HepG2 (cell line): ENCODE results near the gene TPP2.

Experiments
- ATF3 ChIP-seq: sonication (generic); formaldehyde crosslinking; IDR thresholded peaks from 2 replicates; pipeline ENCODE4 v1.4.0; 2020; ENCODE audit warnings: missing genetic modification reagents
- CEBPB ChIP-seq: IDR thresholded peaks from 2 replicates; pipeline ENCODE4 v1.6.1; 2011; ENCODE audit warnings: low read depth, low read length, improper control_type of control experiment, borderline replicate concordance
- CTCF ChIP-seq: sonication (generic); formaldehyde crosslinking; IDR thresholded peaks from 2 replicates; pipeline ENCODE4 v1.5.0; 2020; ENCODE audit warnings: mild to moderate bottlenecking, missing genetic modification reagents, moderate library complexity
- EZH2 ChIP-seq: conservative IDR thresholded peaks from 2 replicates; pipeline ENCODE4 v1.6.1; 2012; ENCODE audit warnings: mild to moderate bottlenecking, low read depth, low read length, moderate library complexity
- POLR2AphosphoS5 ChIP-seq: IDR thresholded peaks from 2 replicates; pipeline ENCODE4 v1.6.1; 2012; ENCODE audit warnings: low read depth, low read length
- SSRP1 ChIP-seq: IDR thresholded peaks from 2 replicates; pipeline ENCODE4 v1.6.1; 2016; ENCODE audit warnings: control low read depth
- ZC3H4 ChIP-seq: sonication (generic); formaldehyde crosslinking; IDR thresholded peaks from 2 replicates; pipeline ENCODE4 v1.4.0; 2020; ENCODE audit warnings: missing genetic modification reagents, borderline replicate concordance
- ZNF460 ChIP-seq: sonication (generic); formaldehyde crosslinking; IDR thresholded peaks from 2 replicates; pipeline ENCODE4 v1.5.1; 2020; ENCODE audit warnings: missing genetic modification reagents, mild to moderate bottlenecking, borderline replicate concordance
- TF ChIP-seq, protein P1 (sequence below): sonication (generic); formaldehyde crosslinking; IDR thresholded peaks from 2 replicates; pipeline ENCODE4 v1.8.0; 2022; ENCODE audit warnings: mild to moderate bottlenecking, missing genetic modification reagents; ENCODE audit not compliant: insufficient replicate concordance
- TF ChIP-seq, protein P2 (sequence below), 2 experiments: IDR thresholded peaks; 2 replicates each; pipeline ENCODE4 v1.6.1; 2011 to 2012; ENCODE audit warnings: low read length in 2 of 2, borderline replicate concordance in 1 of 2, low read depth in 1 of 2, mild to moderate bottlenecking in 1 of 2, moderate library complexity in 1 of 2
- TF ChIP-seq, protein P3 (sequence below): conservative IDR thresholded peaks from 2 replicates; pipeline ENCODE4 v1.6.1; 2018; ENCODE audit warnings: missing genetic modification reagents

DNA sequence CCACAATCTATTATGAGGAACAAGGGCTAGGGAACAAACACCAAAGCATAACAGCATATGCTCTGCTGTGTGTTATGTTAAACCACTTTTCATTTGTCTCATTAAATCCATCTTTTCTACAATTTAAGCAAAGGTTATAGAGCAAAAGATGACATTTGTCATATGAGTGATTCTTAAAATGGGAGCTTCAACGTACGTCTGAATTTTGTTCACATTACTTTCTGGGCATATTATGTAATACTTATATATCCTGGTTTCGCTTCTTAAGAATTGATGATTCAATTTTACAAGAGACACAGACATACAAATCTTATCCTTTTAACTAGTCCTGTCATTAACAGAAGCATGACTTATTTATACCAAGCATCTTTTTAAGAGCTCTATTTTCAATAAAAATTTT, 3.3 kb upstream of the TPP2 start:
- TF ChIP-seq CEBPB = no peak
- TF ChIP-seq CTCF (CRISPR knock-in tag) = no peak
- TF ChIP-seq ATF3 = no peak
- TF ChIP-seq SSRP1 (CRISPR knock-in tag) = no peak
- no peak for TF ChIP-seq POLR2AphosphoS5
- TF ChIP-seq, protein P1, sequence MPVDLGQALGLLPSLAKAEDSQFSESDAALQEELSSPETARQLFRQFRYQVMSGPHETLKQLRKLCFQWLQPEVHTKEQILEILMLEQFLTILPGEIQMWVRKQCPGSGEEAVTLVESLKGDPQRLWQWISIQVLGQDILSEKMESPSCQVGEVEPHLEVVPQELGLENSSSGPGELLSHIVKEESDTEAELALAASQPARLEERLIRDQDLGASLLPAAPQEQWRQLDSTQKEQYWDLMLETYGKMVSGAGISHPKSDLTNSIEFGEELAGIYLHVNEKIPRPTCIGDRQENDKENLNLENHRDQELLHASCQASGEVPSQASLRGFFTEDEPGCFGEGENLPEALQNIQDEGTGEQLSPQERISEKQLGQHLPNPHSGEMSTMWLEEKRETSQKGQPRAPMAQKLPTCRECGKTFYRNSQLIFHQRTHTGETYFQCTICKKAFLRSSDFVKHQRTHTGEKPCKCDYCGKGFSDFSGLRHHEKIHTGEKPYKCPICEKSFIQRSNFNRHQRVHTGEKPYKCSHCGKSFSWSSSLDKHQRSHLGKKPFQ (CRISPR knock-in tag) = no peak
- no peak for TF ChIP-seq EZH2
- TF ChIP-seq ZNF460 (CRISPR knock-in tag) = no peak
- no peak for TF ChIP-seq ZC3H4
- TF ChIP-seq, protein P2, sequence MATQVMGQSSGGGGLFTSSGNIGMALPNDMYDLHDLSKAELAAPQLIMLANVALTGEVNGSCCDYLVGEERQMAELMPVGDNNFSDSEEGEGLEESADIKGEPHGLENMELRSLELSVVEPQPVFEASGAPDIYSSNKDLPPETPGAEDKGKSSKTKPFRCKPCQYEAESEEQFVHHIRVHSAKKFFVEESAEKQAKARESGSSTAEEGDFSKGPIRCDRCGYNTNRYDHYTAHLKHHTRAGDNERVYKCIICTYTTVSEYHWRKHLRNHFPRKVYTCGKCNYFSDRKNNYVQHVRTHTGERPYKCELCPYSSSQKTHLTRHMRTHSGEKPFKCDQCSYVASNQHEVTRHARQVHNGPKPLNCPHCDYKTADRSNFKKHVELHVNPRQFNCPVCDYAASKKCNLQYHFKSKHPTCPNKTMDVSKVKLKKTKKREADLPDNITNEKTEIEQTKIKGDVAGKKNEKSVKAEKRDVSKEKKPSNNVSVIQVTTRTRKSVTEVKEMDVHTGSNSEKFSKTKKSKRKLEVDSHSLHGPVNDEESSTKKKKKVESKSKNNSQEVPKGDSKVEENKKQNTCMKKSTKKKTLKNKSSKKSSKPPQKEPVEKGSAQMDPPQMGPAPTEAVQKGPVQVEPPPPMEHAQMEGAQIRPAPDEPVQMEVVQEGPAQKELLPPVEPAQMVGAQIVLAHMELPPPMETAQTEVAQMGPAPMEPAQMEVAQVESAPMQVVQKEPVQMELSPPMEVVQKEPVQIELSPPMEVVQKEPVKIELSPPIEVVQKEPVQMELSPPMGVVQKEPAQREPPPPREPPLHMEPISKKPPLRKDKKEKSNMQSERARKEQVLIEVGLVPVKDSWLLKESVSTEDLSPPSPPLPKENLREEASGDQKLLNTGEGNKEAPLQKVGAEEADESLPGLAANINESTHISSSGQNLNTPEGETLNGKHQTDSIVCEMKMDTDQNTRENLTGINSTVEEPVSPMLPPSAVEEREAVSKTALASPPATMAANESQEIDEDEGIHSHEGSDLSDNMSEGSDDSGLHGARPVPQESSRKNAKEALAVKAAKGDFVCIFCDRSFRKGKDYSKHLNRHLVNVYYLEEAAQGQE (IDR thresholded peaks at IDR 0.05; ENCODE audit: borderline replicate concordance in 1 of 2, low read depth in 1 of 2, low read length in 2 of 2) = no peak
- TF ChIP-seq, protein P3, sequence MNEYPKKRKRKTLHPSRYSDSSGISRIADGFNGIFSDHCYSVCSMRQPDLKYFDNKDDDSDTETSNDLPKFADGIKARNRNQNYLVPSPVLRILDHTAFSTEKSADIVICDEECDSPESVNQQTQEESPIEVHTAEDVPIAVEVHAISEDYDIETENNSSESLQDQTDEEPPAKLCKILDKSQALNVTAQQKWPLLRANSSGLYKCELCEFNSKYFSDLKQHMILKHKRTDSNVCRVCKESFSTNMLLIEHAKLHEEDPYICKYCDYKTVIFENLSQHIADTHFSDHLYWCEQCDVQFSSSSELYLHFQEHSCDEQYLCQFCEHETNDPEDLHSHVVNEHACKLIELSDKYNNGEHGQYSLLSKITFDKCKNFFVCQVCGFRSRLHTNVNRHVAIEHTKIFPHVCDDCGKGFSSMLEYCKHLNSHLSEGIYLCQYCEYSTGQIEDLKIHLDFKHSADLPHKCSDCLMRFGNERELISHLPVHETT (CRISPR knock-in tag) = no peak
